NCI-H446 (cell line): ENCODE data around the gene SNU13.
"Not testable (repeated sequence)": the region's sequence is repeated elsewhere in the genome, so short reads cannot be mapped to it uniquely, and the experiment has no call there.

Experiments
- DNase-seq, 2 experiments: peaks; one replicate each; lab custom pipeline; 2025; lab: John Stamatoyannopoulos, UW

The SNU13 gene

DNA sequence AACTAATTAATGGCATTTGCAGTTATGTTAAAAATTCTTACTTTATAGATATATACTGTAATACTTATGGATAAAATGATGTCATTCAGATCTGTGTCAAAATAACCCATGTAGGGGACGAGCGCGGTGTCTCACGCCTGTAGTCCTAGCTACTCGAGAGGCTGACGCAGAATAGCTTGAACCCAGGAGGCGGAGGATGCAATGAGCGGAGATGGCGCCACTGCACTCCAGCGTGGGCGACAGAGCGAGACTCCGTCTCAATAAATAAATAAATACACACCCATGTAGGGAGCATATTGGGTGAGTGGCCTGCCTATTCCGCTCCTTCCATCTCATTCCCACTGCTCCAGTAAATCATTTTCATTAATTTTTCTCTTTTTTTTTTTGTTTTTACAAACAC is 7.1 kb downstream of the SNU13 start:
- no peak for DNase-seq

DNA sequence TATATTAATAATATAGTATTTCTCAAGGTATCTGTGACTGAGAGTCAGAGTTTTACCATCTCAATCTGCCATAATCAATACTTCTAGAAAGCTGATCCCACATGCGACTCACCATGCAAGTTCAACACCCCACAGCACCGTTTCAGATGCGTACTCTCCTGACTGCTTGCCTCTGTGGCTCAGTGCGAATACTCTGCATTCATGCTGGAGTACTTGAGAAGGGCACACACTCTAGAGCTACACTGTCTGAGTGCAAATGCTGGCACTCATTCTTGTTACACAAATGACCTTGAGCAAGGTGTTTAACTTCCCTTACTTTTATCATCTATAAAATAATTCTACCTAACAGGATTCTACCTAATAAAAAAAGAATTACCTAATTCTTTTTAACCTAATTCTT is 12.5 kb downstream of the SNU13 start:
- no peak for DNase-seq

DNA sequence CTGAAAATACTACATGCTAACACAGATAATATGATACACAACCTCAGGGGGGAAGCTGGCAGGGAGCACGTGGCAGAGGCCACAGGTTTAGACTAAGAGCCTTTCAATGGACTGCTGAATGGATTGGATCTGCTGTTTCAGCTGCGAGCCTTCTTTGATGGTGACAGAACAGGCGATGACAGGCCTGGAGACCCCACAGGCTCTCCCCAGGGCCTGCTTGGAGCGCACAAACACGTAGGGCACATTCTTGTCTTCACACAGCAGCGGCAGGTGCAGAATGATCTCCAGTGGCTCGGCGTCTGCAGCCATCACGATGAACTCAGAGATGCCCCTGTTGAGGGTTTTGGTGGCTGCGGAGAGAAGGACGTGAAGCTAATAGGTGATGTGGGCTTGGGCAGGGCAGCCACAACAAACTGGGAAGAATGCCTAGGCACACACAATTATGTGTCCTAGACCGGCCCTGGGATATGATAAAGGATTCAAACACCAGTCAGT is 13.8 kb downstream of the SNU13 start:
- no peak for DNase-seq

DNA sequence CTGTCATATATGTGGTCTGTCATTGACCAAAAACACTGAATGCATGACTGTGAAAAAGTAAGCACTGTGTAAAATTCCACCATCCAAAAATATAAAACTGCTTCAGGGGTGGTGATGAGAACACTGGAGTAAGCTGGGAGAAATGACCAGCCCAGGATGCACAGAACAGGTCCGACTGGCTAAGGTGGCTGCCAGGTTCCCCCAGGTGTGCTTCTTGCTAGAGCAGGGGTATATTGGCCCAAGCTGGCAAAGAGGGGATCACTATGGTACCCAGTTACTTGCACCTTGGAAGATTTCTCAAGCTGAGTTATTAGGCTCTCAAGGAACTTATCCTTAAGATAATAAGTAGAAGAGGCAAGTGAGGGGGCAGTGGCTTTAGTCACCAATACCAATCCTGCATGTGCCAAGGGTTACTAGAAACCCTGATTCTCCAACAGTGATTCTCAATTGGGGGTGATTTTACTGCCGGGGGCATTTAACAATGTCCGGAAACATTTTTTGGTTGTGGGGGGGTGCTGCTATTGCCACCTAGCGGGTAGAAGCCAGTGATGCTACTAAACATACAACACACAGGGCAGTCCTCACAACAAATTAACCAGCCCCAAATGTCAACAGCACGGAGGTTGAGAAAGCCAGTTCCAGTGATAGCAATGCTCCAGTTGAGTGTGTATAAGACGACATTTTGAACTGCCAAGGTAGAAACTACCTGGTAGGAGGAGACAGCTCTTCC is 15.7 kb downstream of the SNU13 start:
- DNase-seq: no peak

DNA sequence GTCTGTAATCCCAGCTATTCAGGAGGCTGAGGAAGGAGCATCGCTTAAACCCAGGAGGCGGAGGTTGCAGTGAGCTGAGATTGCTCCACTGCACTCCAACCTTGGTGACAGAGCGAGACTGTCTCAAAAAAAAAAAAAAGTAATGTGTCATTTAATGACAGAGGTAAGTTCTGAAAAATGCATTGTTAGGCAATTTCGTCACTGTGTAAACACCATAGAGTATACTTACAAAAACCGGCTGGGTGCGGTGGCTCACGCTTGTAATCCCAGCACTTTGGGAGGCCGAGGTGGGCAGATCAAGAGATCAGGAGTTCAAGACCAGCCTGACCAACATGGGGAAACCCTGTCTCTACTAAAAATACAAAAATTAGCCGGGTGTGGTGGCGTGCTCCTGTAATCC is 16.6 kb downstream of the SNU13 start:
- DNase-seq: not testable (repeated sequence)

DNA sequence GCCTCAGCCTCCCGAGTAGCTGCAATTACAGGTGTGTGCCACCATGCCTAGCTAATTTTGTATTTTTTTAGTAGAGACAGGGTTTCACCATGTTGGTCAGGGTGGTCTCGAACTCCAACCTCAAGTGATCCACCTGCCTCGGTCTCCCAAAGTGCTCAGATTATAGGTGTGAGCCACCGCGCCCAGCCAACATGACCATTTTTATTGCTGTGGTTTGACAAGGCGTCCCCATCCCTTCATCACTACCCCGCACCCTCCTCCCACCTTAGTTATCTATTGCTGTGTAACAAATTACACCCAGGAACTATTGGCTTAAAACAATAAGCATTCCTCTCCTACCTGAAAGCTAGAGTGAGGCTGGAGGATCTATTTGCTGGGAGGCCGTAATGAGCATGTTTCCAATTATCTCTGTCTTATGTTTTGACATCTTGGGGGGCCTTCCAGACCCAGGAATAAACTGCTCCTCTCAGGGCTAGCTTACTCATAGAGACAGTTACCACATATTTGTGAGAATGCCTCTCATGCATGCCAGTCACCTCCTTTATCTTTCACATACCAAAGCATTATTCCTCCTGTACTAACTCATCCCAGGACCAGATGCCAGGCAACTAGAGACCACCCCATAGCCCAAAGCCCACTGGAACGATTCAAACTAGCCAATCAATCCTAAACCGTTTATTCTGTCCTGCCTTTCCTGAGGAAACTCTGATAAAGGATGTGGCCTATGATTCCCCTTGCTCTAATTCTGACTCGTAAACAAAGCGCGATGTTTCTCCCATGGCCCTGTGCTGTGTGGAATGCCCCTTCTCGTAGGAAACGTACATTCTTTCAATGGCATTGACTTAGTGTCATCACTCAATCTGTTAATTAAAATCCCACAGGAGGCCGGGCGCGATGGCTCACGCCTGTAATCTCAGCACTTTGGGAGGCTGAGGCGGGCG is 19.4 kb downstream of the SNU13 start:
- no peak for DNase-seq

DNA sequence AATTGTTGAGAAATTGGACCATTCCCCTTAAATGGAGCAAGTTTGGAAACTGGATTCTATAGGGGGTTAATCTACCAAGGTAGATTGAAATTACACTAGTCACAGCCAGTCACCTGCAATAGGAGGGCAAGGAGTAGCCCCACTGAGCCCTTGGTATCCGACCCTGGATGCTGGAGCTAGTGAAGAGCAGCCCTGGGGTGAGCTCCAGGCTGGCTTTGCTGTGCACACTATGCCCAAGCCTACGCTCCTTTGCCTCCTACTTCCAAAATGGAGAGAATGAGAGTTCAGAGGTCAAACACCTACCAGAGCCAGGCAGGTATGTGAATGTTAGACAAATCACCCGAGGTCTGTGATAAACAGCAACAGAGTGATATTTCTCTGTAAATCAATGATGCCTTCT is 23.7 kb downstream of the SNU13 start:
- DNase-seq: no peak

DNA sequence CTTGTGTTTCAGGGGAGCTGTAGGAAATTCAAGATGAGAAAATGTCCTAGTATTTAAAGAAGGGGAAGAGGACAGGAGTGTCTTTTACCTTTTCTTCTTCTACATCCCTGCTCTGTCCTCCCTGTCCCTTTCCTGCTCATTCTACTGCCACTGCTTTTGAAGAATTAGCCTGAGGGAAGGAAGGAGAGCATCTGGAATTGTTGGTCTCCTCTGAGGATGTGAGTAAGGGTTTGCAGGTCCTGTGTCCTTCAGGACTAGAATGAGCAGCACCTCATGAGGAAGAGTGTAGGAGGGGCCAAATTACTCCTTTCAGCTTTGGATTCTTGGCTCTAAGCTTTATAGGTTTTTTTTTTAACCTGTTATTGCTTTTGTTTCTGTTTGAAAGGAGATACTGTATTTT is 24.2 kb downstream of the SNU13 start:
- no peak for DNase-seq

DNA sequence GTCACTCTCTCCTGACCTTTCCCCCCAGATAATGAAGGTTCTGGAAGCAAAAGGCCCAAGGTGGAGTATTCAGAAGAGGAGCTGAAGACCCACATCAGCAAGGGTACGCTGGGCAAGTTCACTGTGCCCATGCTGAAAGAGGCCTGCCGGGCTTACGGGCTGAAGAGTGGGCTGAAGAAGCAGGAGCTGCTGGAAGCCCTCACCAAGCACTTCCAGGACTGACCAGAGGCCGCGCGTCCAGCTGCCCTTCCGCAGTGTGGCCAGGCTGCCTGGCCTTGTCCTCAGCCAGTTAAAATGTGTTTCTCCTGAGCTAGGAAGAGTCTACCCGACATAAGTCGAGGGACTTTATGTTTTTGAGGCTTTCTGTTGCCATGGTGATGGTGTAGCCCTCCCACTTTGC is 25.1 kb downstream of the SNU13 start:
- DNase-seq: not testable (repeated sequence)

DNA sequence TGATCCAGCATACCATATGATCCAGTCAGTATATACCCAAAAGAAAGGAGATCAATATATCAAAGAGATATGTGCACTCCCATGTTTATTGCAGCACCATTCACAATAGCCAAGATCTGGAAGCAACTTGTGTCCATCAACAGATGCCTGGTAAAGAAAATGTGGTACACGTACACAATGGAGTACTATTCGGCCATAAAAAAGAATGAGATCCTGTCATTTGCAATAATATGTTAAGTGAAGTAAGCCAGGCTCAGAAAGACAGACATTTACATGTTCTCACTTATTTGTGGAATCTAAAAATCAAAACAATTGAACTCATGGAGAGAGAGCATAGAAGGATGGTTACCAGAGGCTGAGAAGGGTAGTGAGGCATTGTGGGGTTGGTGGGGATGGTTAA is 27.0 kb downstream of the SNU13 start:
- no peak for DNase-seq

DNA sequence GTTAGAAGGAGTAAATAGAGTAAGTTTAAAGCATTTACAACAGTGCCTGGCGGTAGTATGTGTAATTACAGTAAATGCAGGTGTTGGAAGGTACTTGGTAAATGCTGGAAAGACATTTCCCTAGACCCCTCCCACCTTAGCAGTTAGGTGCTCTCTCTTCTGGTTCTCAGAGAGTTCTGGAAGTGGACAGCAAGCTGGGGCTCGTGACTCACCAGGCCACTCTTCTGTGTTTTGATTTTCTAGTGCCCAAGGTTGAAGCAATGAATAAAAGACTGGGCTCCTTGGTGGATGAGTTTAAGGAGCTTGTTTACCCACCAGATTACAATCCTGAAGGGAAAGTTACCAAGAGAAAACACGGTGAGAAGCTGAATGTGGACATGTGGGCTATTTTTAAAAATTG is 27.6 kb downstream of the SNU13 start:
- DNase-seq: no peak

DNA sequence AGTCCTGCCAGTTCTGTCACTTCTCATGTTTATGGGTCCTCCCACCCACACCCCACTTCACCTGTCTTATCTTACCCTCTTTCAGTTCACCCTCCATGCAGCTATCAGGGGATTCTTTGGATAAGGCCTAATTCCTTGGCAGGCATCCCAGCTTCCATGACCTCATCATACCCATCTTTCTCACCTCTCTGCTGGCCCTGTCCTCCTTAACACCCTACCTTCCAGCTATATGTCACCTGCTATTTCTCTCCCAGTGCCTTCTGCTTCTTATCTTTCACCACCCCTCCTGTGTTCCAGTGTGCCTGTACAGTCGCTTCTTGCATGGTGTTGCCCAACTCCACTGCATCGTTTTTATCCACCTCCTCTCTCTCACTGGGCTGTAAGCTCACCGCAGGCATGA is 28.3 kb downstream of the SNU13 start:
- no peak for DNase-seq

DNA sequence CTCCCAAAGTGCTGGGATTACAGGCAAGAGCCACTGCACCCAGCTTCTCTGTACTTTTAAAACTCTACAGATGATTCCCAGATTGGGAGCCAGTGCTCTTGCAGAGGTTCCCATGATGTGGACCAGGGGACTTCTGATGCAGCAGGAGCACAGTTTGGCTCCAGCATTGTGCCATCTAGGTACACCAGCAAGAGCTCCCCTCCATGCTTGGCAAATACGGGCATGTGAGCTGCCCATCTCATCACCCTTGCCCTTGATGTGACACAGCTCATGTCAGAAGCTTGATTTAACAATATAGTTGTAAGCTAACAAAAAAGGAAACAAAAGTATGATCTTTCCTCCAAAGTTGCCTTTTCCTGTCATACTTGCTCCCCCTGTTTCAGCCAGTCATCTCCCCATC is 28.7 kb downstream of the SNU13 start:
- DNase-seq: no peak

DNA sequence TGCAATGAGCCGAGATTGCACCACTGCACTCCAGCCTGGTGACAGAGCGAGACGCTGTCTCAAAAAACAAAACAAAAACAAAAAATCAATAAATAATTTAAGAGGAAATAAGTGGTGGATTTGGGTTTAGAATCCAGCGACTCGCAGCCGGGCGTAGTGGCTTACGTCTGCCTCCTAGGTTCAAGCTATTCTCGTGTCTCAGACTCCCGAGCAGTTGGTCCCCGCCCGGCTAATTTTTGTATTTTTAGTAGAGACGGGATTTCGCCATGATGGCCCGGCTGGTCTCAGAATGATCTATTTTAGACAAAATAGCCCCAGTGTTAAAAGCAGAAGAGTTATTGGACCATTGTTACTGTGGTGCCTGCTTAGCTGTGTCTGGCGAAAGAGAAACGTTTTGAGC is 29.8 kb downstream of the SNU13 start:
- DNase-seq: no peak

DNA sequence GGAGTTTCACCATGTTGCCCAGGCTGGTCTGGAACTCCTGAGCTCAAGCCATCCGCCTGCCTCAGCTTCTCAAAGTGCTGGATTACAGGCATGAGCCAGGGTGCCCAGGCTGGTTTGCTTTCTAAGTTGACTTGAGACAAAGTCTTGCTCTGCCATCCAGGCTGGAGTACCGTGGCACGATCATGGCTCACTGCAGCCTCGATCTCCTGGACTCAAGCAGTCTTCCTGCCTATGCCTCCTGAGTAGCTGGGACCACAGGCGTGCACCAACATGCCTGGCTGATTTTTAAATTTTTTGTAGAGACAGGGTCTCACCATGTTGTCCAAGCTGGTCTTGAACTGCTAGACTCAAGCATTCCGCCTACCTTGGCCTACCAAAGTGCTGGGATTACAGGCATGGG is 31.0 kb downstream of the SNU13 start:
- DNase-seq: no peak

DNA sequence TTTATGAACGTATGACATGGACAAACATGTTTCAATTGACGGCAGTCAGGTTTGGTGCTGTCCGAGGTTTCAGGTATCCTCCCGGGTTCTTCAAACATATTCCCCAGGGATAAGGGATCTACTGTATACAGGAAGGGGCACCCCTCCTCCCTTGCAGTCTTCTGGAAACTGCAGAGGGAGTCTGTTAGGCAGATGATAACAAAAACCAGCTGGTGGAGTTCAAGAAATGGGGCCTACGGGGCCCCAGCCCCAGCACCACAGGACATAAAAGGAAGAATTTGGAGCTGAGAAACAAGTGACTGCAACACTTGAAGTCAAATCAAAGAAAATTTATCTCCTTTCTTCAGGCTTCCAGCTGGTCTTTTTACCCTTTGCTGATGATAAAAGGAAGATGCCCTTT is 32.1 kb downstream of the SNU13 start:
- DNase-seq: no peak

DNA sequence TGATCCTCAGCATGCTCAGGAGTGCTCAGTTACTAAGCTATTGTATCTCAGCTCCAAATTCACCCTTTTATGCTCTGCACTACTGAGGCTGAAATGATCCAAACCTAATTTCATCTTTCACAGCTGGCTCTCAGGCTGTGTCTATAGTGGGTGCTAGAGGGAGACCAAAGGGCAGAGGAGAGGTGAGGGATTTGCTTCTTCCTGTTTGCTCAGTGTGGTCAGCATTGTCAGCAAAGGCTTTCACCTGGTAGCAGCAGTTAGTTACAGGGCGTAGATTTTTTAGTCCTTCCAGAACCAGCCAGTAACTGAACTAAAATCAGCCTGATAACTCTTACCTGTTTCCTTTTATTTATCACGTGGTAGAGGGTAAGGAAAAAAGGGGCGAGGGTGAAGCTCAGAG is 34.3 kb downstream of the SNU13 start:
- no peak for DNase-seq

DNA sequence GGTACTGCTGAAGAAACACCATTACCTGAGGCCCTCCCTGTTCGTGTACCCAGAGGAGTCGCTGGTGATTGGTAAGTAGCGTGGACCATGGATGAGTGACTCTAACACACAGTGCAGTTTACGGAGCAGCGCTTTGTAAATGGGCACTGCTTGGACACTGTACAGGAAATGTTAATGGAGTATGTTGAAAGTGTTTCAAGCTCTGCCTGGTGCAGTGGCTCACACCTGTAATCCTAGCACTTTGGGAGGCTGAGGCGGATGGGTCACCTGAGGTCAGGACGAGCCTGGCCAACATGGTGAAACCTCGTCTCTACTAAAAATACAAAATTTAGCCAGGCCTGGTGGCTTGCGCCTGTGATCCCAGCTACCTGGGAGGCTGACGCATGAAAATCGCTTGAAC is 37.8 kb downstream of the SNU13 start:
- no peak for DNase-seq

DNA sequence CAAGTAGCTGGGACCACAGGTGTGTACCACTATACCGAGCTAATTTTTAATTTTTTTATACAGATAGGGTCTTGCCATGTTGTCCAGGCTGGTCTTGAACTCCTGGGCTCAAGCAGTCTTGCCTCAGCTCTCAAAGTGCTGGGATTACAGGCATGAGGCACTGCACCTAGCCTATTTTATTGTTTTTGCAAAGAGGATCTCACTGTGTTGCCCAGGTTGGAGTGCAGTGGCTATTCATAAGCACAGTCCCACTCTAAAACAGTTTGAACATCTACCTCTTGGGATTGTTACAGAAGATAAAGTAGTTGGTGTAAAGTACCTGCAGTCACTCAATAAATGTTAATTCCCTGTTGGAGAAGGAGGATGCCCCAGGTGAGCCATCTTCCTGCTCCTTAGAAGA is 38.4 kb downstream of the SNU13 start:
- no peak for DNase-seq

DNA sequence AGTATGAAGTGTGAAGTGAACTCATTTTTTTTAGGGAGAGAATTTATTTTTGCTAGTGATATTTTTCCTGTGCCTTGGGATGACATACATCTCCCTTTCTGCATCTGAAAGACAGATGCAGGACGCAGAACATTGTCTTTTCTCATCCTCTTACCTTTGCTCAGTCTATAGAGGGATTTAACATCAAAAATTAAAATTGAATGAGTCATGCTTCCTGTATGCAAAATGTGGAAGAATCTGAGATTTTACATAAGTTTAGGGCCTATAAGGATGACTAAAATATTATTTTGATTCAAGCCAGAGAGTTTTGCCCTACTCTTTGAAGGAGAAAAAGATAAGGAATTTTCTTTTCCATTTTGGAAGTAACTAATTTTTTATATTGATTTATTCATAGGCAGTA is 40.2 kb downstream of the SNU13 start:
- DNase-seq: no peak

DNA sequence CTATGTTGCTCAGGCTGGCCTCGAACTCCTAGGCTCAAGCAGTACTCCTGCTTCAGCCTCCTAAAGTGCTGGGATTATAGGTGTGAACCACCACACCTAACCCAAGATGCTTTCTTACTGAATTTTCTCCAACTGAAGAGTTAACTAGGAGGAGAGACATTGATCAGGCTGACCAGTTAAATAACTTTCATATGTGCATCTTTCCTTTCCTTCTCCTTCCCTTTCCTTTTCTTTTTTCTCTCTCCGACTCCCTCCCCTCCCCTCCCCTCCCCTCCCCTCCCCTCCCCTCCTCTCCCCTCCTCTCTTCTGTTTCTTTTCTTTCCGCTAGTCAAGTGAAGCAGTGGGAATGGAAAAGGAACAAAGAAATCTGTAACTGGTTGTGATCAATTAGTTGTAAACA is 40.9 kb downstream of the SNU13 start:
- no peak for DNase-seq

DNA sequence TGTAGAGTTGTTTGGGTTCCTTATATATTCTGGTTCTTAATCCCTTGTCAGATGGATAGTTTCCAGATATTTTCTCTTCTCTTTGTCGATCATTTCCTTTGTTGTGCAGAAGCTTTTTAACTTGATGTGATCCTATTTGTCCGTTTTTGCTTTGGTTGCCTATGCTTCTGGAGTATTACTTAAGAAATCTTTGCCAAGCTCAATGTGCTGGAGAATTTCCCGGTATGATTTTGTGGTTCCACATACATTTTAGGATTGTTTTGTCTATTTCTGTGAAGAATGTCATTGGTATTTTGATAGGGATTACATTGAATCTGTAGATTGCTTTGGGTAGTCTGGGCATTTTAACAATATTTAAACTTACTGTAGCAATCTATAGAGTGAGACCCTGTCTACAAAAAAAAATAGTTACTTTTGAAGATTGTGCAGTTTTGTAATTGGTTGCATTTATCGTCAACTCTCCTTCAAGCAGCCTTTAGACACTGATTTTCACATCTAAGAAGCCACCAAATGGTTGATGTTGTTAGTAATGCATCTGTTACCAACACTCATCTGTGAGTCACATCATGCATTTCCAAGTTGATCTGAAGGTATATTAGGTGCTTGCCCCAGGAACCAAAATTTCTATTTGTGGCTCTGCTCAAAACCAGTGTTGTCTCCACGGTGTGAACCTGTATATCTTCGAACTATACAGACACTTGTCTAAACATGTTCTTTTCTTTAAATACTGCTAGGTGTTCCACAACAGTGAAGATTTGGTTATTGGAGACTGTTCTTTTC is 46.1 kb downstream of the SNU13 start:
- no peak for DNase-seq

DNA sequence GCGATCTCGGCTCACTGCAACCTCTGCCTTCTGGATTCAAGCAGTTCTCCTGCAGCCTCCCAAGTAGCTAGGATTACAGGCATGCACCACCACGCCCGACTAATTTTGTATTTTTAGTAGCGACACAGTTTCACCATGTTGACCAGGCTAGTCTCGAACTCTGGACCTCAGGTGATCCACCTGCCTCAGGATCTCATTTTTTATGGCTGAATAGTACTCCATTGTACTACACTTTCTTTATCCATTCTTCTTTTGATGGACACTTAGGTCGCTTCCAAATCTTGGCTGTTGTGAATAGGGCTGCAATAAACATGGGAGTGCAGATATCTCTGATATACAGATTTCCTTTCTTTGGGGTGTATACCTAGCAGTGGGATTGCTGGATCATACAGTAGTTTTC is 46.8 kb downstream of the SNU13 start:
- DNase-seq: no peak
